Measurements from ENCODE around the gene WFIKKN2.

The WFIKKN2 gene

DNA sequence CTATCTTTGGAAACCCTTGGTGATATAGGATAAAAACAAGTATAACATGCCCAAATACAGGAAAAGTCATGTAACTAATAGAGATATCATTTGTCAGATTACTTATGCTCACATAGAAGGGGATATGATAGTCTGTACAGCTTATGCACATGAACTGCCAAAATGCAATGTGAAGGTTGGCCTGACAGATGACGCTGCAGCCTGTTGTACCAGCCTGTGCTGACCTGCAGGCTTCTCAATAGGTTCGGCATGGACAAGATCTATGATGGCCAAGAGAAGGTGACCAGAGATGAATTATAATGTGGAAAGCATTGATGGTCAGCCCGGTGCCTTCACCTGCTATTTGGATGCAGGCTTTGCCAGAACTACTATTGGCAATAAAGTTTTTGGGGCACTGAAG lies 12.7 kb downstream of the WFIKKN2 start:
- Histone ChIP-seq H3K4ac (ENCODE audit: low read depth, low read length) (no peak overlapping the region), H2BK120ac (ENCODE audit: insufficient read depth, low read length, poor library complexity) (no peak overlapping the region), H2BK12ac (ENCODE audit: low read length) (no peak overlapping the region), H4K91ac (ENCODE audit: low read depth, low read length) (no peak overlapping the region), H2AK5ac (ENCODE audit: low read length) (no peak overlapping the region), H3K36me3 (ENCODE audit: control insufficient read depth in 1 of 2, insufficient read depth in 2 of 2, low read length in 2 of 2) (no peaks in the 10 kb centered on the region), H3K79me2 (ENCODE audit: control insufficient read depth, insufficient read depth, low read length, poor library complexity) (no peaks in the 10 kb centered on the region), H3K14ac (ENCODE audit: low read length) (no peak overlapping the region), H4K8ac (ENCODE audit: low read depth, low read length) (no peak overlapping the region), H2BK5ac (ENCODE audit: low read depth, low read length, poor library complexity) (no peak overlapping the region), H3K9ac (ENCODE audit: low read length) (no peak overlapping the region), H4K12ac (ENCODE audit: low read depth, low read length) (no peak overlapping the region), H3K23ac (ENCODE audit: low read length) (no peak overlapping the region), H3K27ac (ENCODE audit: low read depth, low read length) (no peak overlapping the region), H3K27me3 (ENCODE audit: insufficient read depth, low read length) (no peaks in the 10 kb centered on the region), H3K4me1 (ENCODE audit: control insufficient read depth in 1 of 2, insufficient read depth in 2 of 2, low read length in 2 of 2) (peaks cover 14 to 18% of the 10 kb centered on the region in 2 experiments), H2AFZ (ENCODE audit: insufficient read depth, low read length, poor library complexity) (no peak overlapping the region), H3K18ac (ENCODE audit: low read length) (no peak overlapping the region), H3K79me1 (ENCODE audit: low read length) (peaks cover 5% of the 10 kb centered on the region), H3K4me2 (ENCODE audit: low read length) (no peak overlapping the region), H3K9me3 (ENCODE audit: insufficient read depth, low read depth, low read length) (no peaks in the 10 kb centered on the region), H3K4me3 (ENCODE audit: low read depth, low read length) (no peak overlapping the region)
- WGBS (ENCODE audit: extremely low coverage, insufficient coverage, insufficient read length) = no CpG with 5 or more reads among the region's 3 CpGs
- no peak for DNase-seq

DNA sequence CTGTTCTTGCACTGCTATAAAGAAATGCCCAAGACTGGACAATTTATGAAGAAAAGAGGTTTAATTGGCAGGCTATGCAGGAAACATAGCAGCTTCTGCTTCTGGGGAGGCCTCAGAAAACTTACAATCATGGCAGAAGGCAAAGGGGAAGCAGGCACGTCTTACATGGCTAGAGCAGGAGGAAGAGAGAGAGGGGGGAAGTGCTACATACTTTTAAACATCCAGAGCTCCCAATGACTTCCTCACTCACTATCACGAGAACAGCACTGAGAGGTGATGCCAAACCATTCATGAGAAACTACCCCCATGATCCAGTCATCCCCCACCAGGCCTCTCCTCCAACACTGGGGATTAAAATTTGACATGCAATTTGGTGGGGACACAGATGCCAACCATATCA lies 13.3 kb downstream of the WFIKKN2 start:
- no peak for DNase-seq
- Histone ChIP-seq H3K9ac (ENCODE audit: low read length) (no peak overlapping the region), H3K4me2 (ENCODE audit: low read length) (no peak overlapping the region), H3K79me2 (ENCODE audit: control insufficient read depth, insufficient read depth, low read length, poor library complexity) (no peaks in the 10 kb centered on the region), H4K8ac (ENCODE audit: low read depth, low read length) (no peak overlapping the region), H3K4me3 (ENCODE audit: low read depth, low read length) (no peak overlapping the region), H3K27me3 (ENCODE audit: insufficient read depth, low read length) (no peaks in the 10 kb centered on the region), H3K4me1 (ENCODE audit: control insufficient read depth in 1 of 2, insufficient read depth in 2 of 2, low read length in 2 of 2) (peaks cover 14 to 18% of the 10 kb centered on the region in 2 experiments), H3K9me3 (ENCODE audit: insufficient read depth, low read depth, low read length) (no peaks in the 10 kb centered on the region), H2AK5ac (ENCODE audit: low read length) (no peak overlapping the region), H2AFZ (ENCODE audit: insufficient read depth, low read length, poor library complexity) (no peak overlapping the region), H3K14ac (ENCODE audit: low read length) (no peak overlapping the region), H2BK5ac (ENCODE audit: low read depth, low read length, poor library complexity) (no peak overlapping the region), H3K18ac (ENCODE audit: low read length) (no peak overlapping the region), H3K27ac (ENCODE audit: low read depth, low read length) (no peak overlapping the region), H3K36me3 (ENCODE audit: control insufficient read depth in 1 of 2, insufficient read depth in 2 of 2, low read length in 2 of 2) (no peaks in the 10 kb centered on the region), H4K12ac (ENCODE audit: low read depth, low read length) (no peak overlapping the region), H2BK120ac (ENCODE audit: insufficient read depth, low read length, poor library complexity) (no peak overlapping the region), H3K79me1 (ENCODE audit: low read length) (peaks cover 5% of the 10 kb centered on the region), H2BK12ac (ENCODE audit: low read length) (no peak overlapping the region), H3K23ac (ENCODE audit: low read length) (no peak overlapping the region), H4K91ac (ENCODE audit: low read depth, low read length) (no peak overlapping the region), H3K4ac (ENCODE audit: low read depth, low read length) (no peak overlapping the region)
- no CpG with 5 or more reads among the region's 2 CpGs for WGBS (ENCODE audit: extremely low coverage, insufficient coverage, insufficient read length)

DNA sequence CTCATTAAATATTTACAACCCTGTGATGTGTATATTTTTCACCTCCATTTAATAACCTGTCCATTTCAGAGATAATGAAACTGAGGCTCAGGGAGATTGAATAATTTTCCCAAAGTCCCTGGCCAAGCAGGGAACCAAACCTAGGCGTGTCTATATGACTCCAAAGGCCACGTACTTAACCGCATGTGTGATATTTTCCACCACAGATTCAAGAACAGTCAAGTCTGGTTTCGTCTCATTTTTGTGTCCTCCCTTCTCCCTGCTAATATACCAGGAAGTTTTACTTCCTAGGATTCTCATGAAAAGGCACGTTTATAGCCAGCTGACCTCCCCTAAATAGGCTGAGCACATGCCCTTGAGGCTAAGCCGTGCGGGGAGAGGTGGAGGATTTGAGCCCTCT lies 15.3 kb downstream of the WFIKKN2 start:
- no peak overlapping the region for H3K4me3 ChIP-seq (ENCODE audit: low read depth, low read length)
- no peaks in the 10 kb centered on the region for H3K9me3 ChIP-seq (ENCODE audit: insufficient read depth, low read depth, low read length)
- H2AK5ac ChIP-seq (ENCODE audit: low read length) = no peak overlapping the region
- WGBS (ENCODE audit: extremely low coverage, insufficient coverage, insufficient read length) = no CpG with 5 or more reads among the region's 7 CpGs
- H3K23ac ChIP-seq (ENCODE audit: low read length) = no peak overlapping the region
- no peak overlapping the region for H3K4ac ChIP-seq (ENCODE audit: low read depth, low read length)
- H3K18ac ChIP-seq (ENCODE audit: low read length) = no peak overlapping the region
- no peak overlapping the region for H2BK5ac ChIP-seq (ENCODE audit: low read depth, low read length, poor library complexity)
- H3K27me3 ChIP-seq (ENCODE audit: insufficient read depth, low read length) = no peaks in the 10 kb centered on the region
- H3K36me3 ChIP-seq (ENCODE audit: control insufficient read depth in 1 of 2, insufficient read depth in 2 of 2, low read length in 2 of 2) = no peaks in the 10 kb centered on the region
- no peaks in the 10 kb centered on the region for H3K79me1 ChIP-seq (ENCODE audit: low read length)
- H3K14ac ChIP-seq (ENCODE audit: low read length) = no peak overlapping the region
- no peak overlapping the region for H2BK12ac ChIP-seq (ENCODE audit: low read length)
- H3K4me1 ChIP-seq (ENCODE audit: control insufficient read depth in 1 of 2, insufficient read depth in 2 of 2, low read length in 2 of 2) = peaks cover 3 to 4% of the 10 kb centered on the region in 2 experiments
- no peak overlapping the region for H2AFZ ChIP-seq (ENCODE audit: insufficient read depth, low read length, poor library complexity)
- no peak overlapping the region for H4K91ac ChIP-seq (ENCODE audit: low read depth, low read length)
- H3K4me2 ChIP-seq (ENCODE audit: low read length) = no peak overlapping the region
- H4K12ac ChIP-seq (ENCODE audit: low read depth, low read length) = no peak overlapping the region
- no peak overlapping the region for H2BK120ac ChIP-seq (ENCODE audit: insufficient read depth, low read length, poor library complexity)
- no peaks in the 10 kb centered on the region for H3K79me2 ChIP-seq (ENCODE audit: control insufficient read depth, insufficient read depth, low read length, poor library complexity)
- H3K9ac ChIP-seq (ENCODE audit: low read length) = no peak overlapping the region
- no peak for DNase-seq
- no peak overlapping the region for H4K8ac ChIP-seq (ENCODE audit: low read depth, low read length)
- no peak overlapping the region for H3K27ac ChIP-seq (ENCODE audit: low read depth, low read length)

DNA sequence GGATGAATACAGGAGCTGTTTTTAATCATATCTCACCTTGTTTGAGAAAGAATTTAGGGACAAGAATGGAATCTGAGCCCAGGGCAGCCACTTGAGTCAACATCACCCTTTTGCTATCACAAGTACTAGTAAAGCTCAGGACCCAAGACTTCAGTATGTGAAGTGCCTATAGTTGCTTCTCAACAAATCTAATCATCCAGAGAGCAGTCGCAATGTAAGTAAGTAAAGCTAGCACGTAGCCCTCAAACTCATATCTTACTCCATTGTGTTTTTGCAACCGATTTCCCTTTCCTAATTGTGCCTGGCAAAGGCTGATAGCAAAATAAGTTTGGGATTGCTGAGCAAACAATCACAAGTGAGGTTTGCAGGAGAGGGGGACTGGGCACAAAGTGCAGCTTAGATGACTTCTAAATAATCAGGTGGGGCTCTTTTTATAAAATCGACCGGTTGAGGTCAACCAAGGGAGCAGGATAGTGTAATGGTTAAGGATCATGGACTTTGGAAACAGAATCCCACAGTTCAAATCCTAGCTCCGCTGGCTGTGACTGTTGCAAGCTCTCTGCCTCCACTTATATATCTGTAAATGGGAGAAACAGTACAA lies 17.7 kb downstream of the WFIKKN2 start:
- no CpG with 5 or more reads among the region's 6 CpGs for WGBS (ENCODE audit: extremely low coverage, insufficient coverage, insufficient read length)
- H3K18ac ChIP-seq (ENCODE audit: low read length) = no peak overlapping the region
- H2BK5ac ChIP-seq (ENCODE audit: low read depth, low read length, poor library complexity) = no peak overlapping the region
- H4K91ac ChIP-seq (ENCODE audit: low read depth, low read length) = no peak overlapping the region
- no peaks in the 10 kb centered on the region for H3K36me3 ChIP-seq (ENCODE audit: control insufficient read depth in 1 of 2, insufficient read depth in 2 of 2, low read length in 2 of 2)
- no peak overlapping the region for H3K9ac ChIP-seq (ENCODE audit: low read length)
- H2BK120ac ChIP-seq (ENCODE audit: insufficient read depth, low read length, poor library complexity) = no peak overlapping the region
- no peak overlapping the region for H2BK12ac ChIP-seq (ENCODE audit: low read length)
- no peak overlapping the region for H4K12ac ChIP-seq (ENCODE audit: low read depth, low read length)
- DNase-seq = no peak
- H3K4me1 ChIP-seq (ENCODE audit: control insufficient read depth in 1 of 2, insufficient read depth in 2 of 2, low read length in 2 of 2) = no peaks in the 10 kb centered on the region
- no peak overlapping the region for H4K8ac ChIP-seq (ENCODE audit: low read depth, low read length)
- H3K4ac ChIP-seq (ENCODE audit: low read depth, low read length) = no peak overlapping the region
- H3K27ac ChIP-seq (ENCODE audit: low read depth, low read length) = no peak overlapping the region
- H3K9me3 ChIP-seq (ENCODE audit: insufficient read depth, low read depth, low read length) = no peaks in the 10 kb centered on the region
- H2AK5ac ChIP-seq (ENCODE audit: low read length) = no peak overlapping the region
- H3K4me3 ChIP-seq (ENCODE audit: low read depth, low read length) = no peak overlapping the region
- H3K23ac ChIP-seq (ENCODE audit: low read length) = no peak overlapping the region
- H3K79me1 ChIP-seq (ENCODE audit: low read length) = no peaks in the 10 kb centered on the region
- H3K27me3 ChIP-seq (ENCODE audit: insufficient read depth, low read length) = no peaks in the 10 kb centered on the region
- H3K14ac ChIP-seq (ENCODE audit: low read length) = no peak overlapping the region
- no peaks in the 10 kb centered on the region for H3K79me2 ChIP-seq (ENCODE audit: control insufficient read depth, insufficient read depth, low read length, poor library complexity)
- no peak overlapping the region for H3K4me2 ChIP-seq (ENCODE audit: low read length)
- H2AFZ ChIP-seq (ENCODE audit: insufficient read depth, low read length, poor library complexity) = no peak overlapping the region

All from trophoblast cell (in vitro differentiated cells and primary cell).